Heart left ventricle (tissue), 13 donors: Measurements from ENCODE around the gene ZNF304.

Experiments
- POLR2A ChIP-seq, 2 donors: fragments of 450-650 bp; IDR thresholded peaks; one replicate each; pipeline ENCODE4 v1.6.1; 2017; ENCODE audit warnings: antibody characterized with exemption in 2 of 2, mild to moderate bottlenecking in 2 of 2, moderate library complexity in 2 of 2
- TF ChIP-seq, protein P1 (sequence below), 12 donors: fragments of 200-600 bp; sonication (generic) in 4 of 12; IDR thresholded peaks; one replicate each; pipeline versions ENCODE4 v1.5.0 to v1.8.0; 2018 to 2022; ENCODE audit warnings: antibody characterized with exemption in 12 of 12, mild to moderate bottlenecking in 5 of 12
- donor health status: ischemic (EF 13 %, LVEDD 7.1; RV severe dilation, severe dysfunction).
- donor health status: DM: no; HTN: yes; CAD: no.
- donor health status: DM: no; HTN: no; CAD: no.
- donor health status: ischemic (EF 25% LVEDD 6.9; RV normal size, moderate dysfunction).
- donor health status: ischemic (EF 25% LVEDD 5.7; RV mildly dilated, moderate dysfunction).
- donor health status: ischemic (EF 35%, LVEDD 5.7; RV mildly dilated, moderate dysfunction).
- donor health status: nonischemic (EF 11% LVEDD 7.7; RV severe dilation, severe dysfunction).
- donor health status: DM: yes; HTN: yes; CAD: no.
- donor health status: PGD.
- donor health status: ischemic (EF 29% LVEDD 5.4; RV normal size, mild dysfunction).
- donor health status: nonischemic (EF 23%, LVEDD 6.1; RV moderate dilation, normal function).

GRCh38 chr19:57321116-57321515 lies 30.0 kb upstream of the ZNF304 start:
- TF ChIP-seq, protein P1, sequence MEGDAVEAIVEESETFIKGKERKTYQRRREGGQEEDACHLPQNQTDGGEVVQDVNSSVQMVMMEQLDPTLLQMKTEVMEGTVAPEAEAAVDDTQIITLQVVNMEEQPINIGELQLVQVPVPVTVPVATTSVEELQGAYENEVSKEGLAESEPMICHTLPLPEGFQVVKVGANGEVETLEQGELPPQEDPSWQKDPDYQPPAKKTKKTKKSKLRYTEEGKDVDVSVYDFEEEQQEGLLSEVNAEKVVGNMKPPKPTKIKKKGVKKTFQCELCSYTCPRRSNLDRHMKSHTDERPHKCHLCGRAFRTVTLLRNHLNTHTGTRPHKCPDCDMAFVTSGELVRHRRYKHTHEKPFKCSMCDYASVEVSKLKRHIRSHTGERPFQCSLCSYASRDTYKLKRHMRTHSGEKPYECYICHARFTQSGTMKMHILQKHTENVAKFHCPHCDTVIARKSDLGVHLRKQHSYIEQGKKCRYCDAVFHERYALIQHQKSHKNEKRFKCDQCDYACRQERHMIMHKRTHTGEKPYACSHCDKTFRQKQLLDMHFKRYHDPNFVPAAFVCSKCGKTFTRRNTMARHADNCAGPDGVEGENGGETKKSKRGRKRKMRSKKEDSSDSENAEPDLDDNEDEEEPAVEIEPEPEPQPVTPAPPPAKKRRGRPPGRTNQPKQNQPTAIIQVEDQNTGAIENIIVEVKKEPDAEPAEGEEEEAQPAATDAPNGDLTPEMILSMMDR (IDR thresholded peaks at IDR 0.05): no peak
- no peak for TF ChIP-seq POLR2A (IDR thresholded peaks at IDR 0.05)
